SU-DHL-6 (cell line): Measurements from ENCODE around the gene GNGT2.

Experiments used
- CTCF ChIP-seq: fragments of 200-600 bp; sonication (generic); IDR thresholded peaks from one replicate; pipeline ENCODE4 v1.5.1; 2017; ENCODE audit warnings: antibody characterized with exemption, mild to moderate bottlenecking, low read length, moderate library complexity; ENCODE audit not compliant: insufficient read depth, poor library complexity, severe bottlenecking
- EZH2phosphoT487 ChIP-seq: fragments of 200-600 bp; sonication (generic), shearing (Covaris generic); conservative IDR thresholded peaks from 2 replicates; pipeline ENCODE4 v1.6.1; 2018; ENCODE audit warnings: mild to moderate bottlenecking, antibody characterized with exemption, low read length, moderate library complexity, mixed read lengths

GRCh38 chr17:49259663-49260010 lies 49.3 kb upstream of the GNGT2 start:
- TF ChIP-seq CTCF (no peak), EZH2phosphoT487 (no peak)
